GM12878 (cell line): ENCODE data around the gene RTEL1. TPM values are rescaled to one million over a fixed set of nuclear protein-coding genes. Genes with fewer than 3 reads are reported as not detected.

Experiments
- ATAC-seq: fragments of 200-7000 bp; cut with Tn5 transposase; 3 replicates; pipeline ENCODE4 v1.9.1; 2020; ENCODE audit warnings: mild to moderate bottlenecking, moderate library complexity
- BruUV-seq: library from RNA; stranded (reverse); fragments of 400-500 nt; replicated peaks from 2 replicates; lab custom pipeline; 2021; lab: Mats Ljungman, UMichigan
- CTCF ChIA-PET: fragments of 300-600 bp; sonication (Branson Sonifier 250); formaldehyde crosslinking; extraction: SDS; loops from one replicate; lab custom pipeline; 2021; ENCODE audit warnings: inconsistent platforms; lab: Yijun Ruan, JAX
- POLR2A ChIA-PET: fragments of 350-600 bp; formaldehyde crosslinking; extraction: SDS; loops from one replicate; lab custom pipeline; 2021; ENCODE audit warnings: inconsistent platforms; lab: Charles Lee
- RAD21 ChIA-PET: fragments of 300-600 bp; sonication (Branson Sonifier 250); formaldehyde crosslinking; loops from one replicate; lab custom pipeline; 2023; ENCODE audit warnings: antibody characterized with exemption; ENCODE audit not compliant: unreplicated experiment; lab: Charles Lee
- SMC1A ChIA-PET: fragments of 300-600 bp; sonication (Branson Sonifier 250); formaldehyde crosslinking; loops from one replicate; lab custom pipeline; 2023; ENCODE audit not compliant: unreplicated experiment, uncharacterized antibody; lab: Charles Lee
- DNase-seq: peaks from one replicate; pipeline ENCODE4 v3.0.0-alpha.2; 2011; ENCODE audit warnings: low read depth, low spot score
- FAIRE-seq: peaks from 3 replicates; lab custom pipeline; 2011; peaks lifted over from hg19 to GRCh38; lab: Jason Lieb, UNC
- H2AFZ ChIP-seq: 2 replicates; pipeline ENCODE4 v1.6.0; 2011; ENCODE audit warnings: low read depth, low read length, control low read depth; ENCODE audit not compliant: control insufficient read depth
- H3K27ac ChIP-seq: 2 replicates; pipeline ENCODE4 v1.5.1; 2011; ENCODE audit warnings: control low read depth; ENCODE audit not compliant: control insufficient read depth, insufficient read depth
- H3K27me3 ChIP-seq, 2 experiments: replicated peaks in 1 of 2; 2 replicates each; pipeline versions ENCODE4 v1.6.0 to v1.6.1; 2011; ENCODE audit warnings: low read length in 1 of 2; ENCODE audit not compliant: control insufficient read depth in 2 of 2, insufficient read depth in 2 of 2
- H3K36me3 ChIP-seq, 2 experiments: 2 replicates each; pipeline ENCODE4 v1.5.1; 2011; ENCODE audit warnings: low read length in 1 of 2; ENCODE audit not compliant: control insufficient read depth in 2 of 2, insufficient read depth in 2 of 2
- H3K4me1 ChIP-seq: 2 replicates; pipeline ENCODE4 v1.6.1; 2011; ENCODE audit warnings: mild to moderate bottlenecking, low read length, moderate library complexity, mixed read lengths; ENCODE audit not compliant: control insufficient read depth, insufficient read depth
- H3K4me2 ChIP-seq: 2 replicates; pipeline ENCODE4 v1.6.0; 2011; ENCODE audit warnings: control low read depth; ENCODE audit not compliant: control insufficient read depth, insufficient read depth
- H3K4me3 ChIP-seq: fragments of 200-600 bp; sonication (generic); 2 replicates; pipeline ENCODE4 v1.5.1; 2016
- H3K79me2 ChIP-seq: 2 replicates; pipeline ENCODE4 v1.6.0; 2011; ENCODE audit warnings: low read length; ENCODE audit not compliant: control insufficient read depth, insufficient read depth
- H3K9ac ChIP-seq: 2 replicates; pipeline ENCODE4 v1.8.0; 2011; ENCODE audit warnings: low read length, control low read depth, mixed read lengths; ENCODE audit not compliant: control insufficient read depth, insufficient read depth
- H3K9me3 ChIP-seq: replicated peaks from 3 replicates; pipeline ENCODE4 v1.5.1; 2011; ENCODE audit warnings: mild to moderate bottlenecking, low read length; ENCODE audit not compliant: control insufficient read depth, insufficient read depth
- H4K20me1 ChIP-seq: 2 replicates; pipeline ENCODE4 v1.6.0; 2011; ENCODE audit not compliant: control insufficient read depth, insufficient read depth
- ATF7 ChIP-seq: fragments of 450-650 bp; IDR thresholded peaks from 2 replicates; pipeline ENCODE4 v1.6.1; 2016; ENCODE audit warnings: low read depth, mild to moderate bottlenecking
- BCL3 ChIP-seq: IDR thresholded peaks from 2 replicates; pipeline ENCODE4 v1.6.1; 2011; ENCODE audit warnings: borderline replicate concordance, low read depth, mild to moderate bottlenecking, moderate library complexity, low read length; ENCODE audit not compliant: insufficient read depth, poor library complexity, severe bottlenecking
- BCLAF1 ChIP-seq: fragments of 450-650 bp; IDR thresholded peaks from 2 replicates; pipeline ENCODE4 v1.6.1; 2017; ENCODE audit warnings: antibody characterized with exemption, mild to moderate bottlenecking, moderate library complexity
- E2F8 ChIP-seq: fragments of 450-650 bp; IDR thresholded peaks from 2 replicates; pipeline ENCODE4 v1.6.1; 2018; ENCODE audit warnings: mild to moderate bottlenecking, low read depth, moderate library complexity; ENCODE audit not compliant: partially characterized antibody
- GABPA ChIP-seq: IDR thresholded peaks from 2 replicates; pipeline ENCODE4 v1.6.1; 2014; ENCODE audit warnings: antibody characterized with exemption, low read depth, mild to moderate bottlenecking, inconsistent platforms
- POLR2A ChIP-seq: IDR thresholded peaks from 2 replicates; pipeline ENCODE4 v1.6.1; 2011; ENCODE audit warnings: low read depth, mild to moderate bottlenecking, low read length
- POU2F2 ChIP-seq: IDR thresholded peaks from 3 replicates; pipeline ENCODE4 v1.6.1; 2011; ENCODE audit warnings: low read depth, mild to moderate bottlenecking, low read length, borderline replicate concordance
- TCF12 ChIP-seq: IDR thresholded peaks from 2 replicates; pipeline ENCODE4 v1.6.1; 2011; ENCODE audit warnings: low read depth, mild to moderate bottlenecking, low read length
- YBX1 ChIP-seq: fragments of 450-650 bp; IDR thresholded peaks from 2 replicates; pipeline ENCODE4 v1.6.1; 2016; ENCODE audit warnings: antibody characterized with exemption
- YY1 ChIP-seq: IDR thresholded peaks from 2 replicates; pipeline ENCODE4 v1.6.1; 2011; ENCODE audit warnings: low read depth, mild to moderate bottlenecking, low read length
- WGBS: methylation state at CpG from one replicate; pipeline ENCODE4 v1.1.6; 2016; ENCODE audit warnings: low lambda C conversion rate; ENCODE audit not compliant: insufficient replicate concordance, insufficient coverage; ENCODE audit errors: missing lambda C conversion rate; 5-methylcytosine and 5-hydroxymethylcytosine counted together
- in situ Hi-C: fragments of 300-500 bp; cut with MboI; formaldehyde crosslinking; loops from 9 replicates; pipeline ENCODE4 v1.14.3; 2018; ENCODE audit warnings: mixed read lengths
- intact Hi-C: fragments of 100-400 bp; cut with micrococcal nuclease; formaldehyde crosslinking; loops from one replicate; pipeline ENCODE4 v1.14.2; 2022; ENCODE audit not compliant: unreplicated experiment
- polyA plus RNA-seq, 11 experiments: library from polyadenylated mRNA; depleted of rRNA in 4 of 11; unstranded in 6 of 11; stranded (reverse) in 5 of 11; fragments of >200 nt; fragmentation: Nextera tagmentation in 4 of 11; fragmentation: Illumina TruSeq in 1 of 11; extraction: Ambion mirVana in 4 of 11; extraction: Trizol in 1 of 11; gene quantifications; 1 replicate in 1 of 11; 2 replicates in 10 of 11; pipeline versions ENCODE4 v1.2.1 to v1.2.3, GENCODE V29; 2011 to 2016; ENCODE audit warnings: inconsistent platforms in 2 of 11, missing spikeins in 2 of 11, low read depth in 1 of 11
- total RNA-seq, 4 experiments: library from RNA; depleted of rRNA in 3 of 4; stranded (reverse); fragments of >200 nt in 3 of 4; fragmentation: Illumina TruSeq in 1 of 4; extraction: Trizol in 1 of 4; gene quantifications; 2 replicates each; pipeline versions ENCODE4 v1.2.1 to v1.2.3, GENCODE V29; 2013 to 2021

The RTEL1 gene
- total and polyA plus RNA-seq, 10 of the 15 experiments (the other 5 are each of a cell fraction or from before 2014, with no cell fraction given) = 0.40 to 37.2 (median 15.6) TPM; not detected in 1

- H3K27ac ChIP-seq = no peak overlapping the region
- H3K4me2 ChIP-seq = no peak overlapping the region
- H3K4me3 ChIP-seq = no peak overlapping the region
- FAIRE-seq (no peak), DNase-seq (no peak), ATAC-seq (no peak)
- no peaks in the 10 kb centered on the region for H4K20me1 ChIP-seq
- in situ Hi-C loops (no loop called here), intact Hi-C loops (no loop called here)
- H3K79me2 ChIP-seq = no peaks in the 10 kb centered on the region; the same call in 1 of the 2 replicates
- H3K36me3 ChIP-seq = peaks cover 3 to 5% of the 10 kb centered on the region in 2 experiments; a peak in 3 of 4 replicates
- H3K27me3 ChIP-seq = no peaks in the 10 kb centered on the region
- TF ChIP-seq BCLAF1 = no peak
- no peak for TF ChIP-seq YY1
- no peak for TF ChIP-seq YBX1
- no peak for TF ChIP-seq GABPA
- no peak for TF ChIP-seq TCF12
- no peak for TF ChIP-seq POU2F2
- TF ChIP-seq ATF7 = no peak
- peak; percentile 54; the same call in 1 of the 2 replicates for TF ChIP-seq POLR2A
- TF ChIP-seq BCL3 = peak; percentile 13
- TF ChIP-seq E2F8 = no peak
- POLR2A ChIA-PET = interaction anchor here (0.6 kb wide), 1 partner anchor 191 kb away, joined by 4 read pairs; no protein-coding TSS in a partner anchor
- CTCF ChIA-PET = no interaction called here
- no peak overlapping the region for H3K9ac ChIP-seq
- H3K4me1 ChIP-seq = peaks cover 16% of the 10 kb centered on the region
- H2AFZ ChIP-seq = no peak overlapping the region
- RAD21 ChIA-PET = no interaction called here
- BruUV-seq = no TSS peak
- 89% methylated on average over 42 of the region's 43 CpGs for WGBS
- H3K9me3 ChIP-seq = no peaks in the 10 kb centered on the region
- SMC1A ChIA-PET = no interaction called here
These were observed 42.3 kb downstream of the RTEL1 start for GRCh38 chr20:63700199-63701050.
